Esophagus squamous epithelium (tissue), 5 donors: ENCODE measurements around the gene FAM174A. TPM values are rescaled to one million over a fixed set of nuclear protein-coding genes. Genes with fewer than 3 reads are reported as not detected.

ENCODE experiments used
- DNase-seq: peaks from one replicate; lab custom pipeline; 2025; lab: John Stamatoyannopoulos, UW
- H3K27ac ChIP-seq, 4 donors: fragments of 200-600 bp; sonication (generic); one replicate each; pipeline ENCODE4 v1.5.1; 2016 to 2019; ENCODE audit warnings: mild to moderate bottlenecking in 1 of 4
- H3K27me3 ChIP-seq, 4 donors: fragments of 200-600 bp; sonication (generic); 1 replicate in 3 of 4; 2 replicates in 1 of 4; pipeline versions ENCODE4 v1.5.1 to v1.6.0; 2017 to 2021; ENCODE audit warnings: antibody characterized with exemption in 1 of 4
- H3K36me3 ChIP-seq, 3 donors: fragments of 200-600 bp; sonication (generic); one replicate each; pipeline ENCODE4 v1.5.1; 2016 to 2019
- H3K4me1 ChIP-seq, 3 donors: fragments of 200-600 bp; sonication (generic); one replicate each; pipeline ENCODE4 v1.5.1; 2017 to 2019
- H3K4me3 ChIP-seq, 4 donors: fragments of 200-600 bp; sonication (generic); 1 replicate in 3 of 4; 2 replicates in 1 of 4; pipeline ENCODE4 v1.5.1; 2016 to 2019; ENCODE audit warnings: mild to moderate bottlenecking in 2 of 4, moderate library complexity in 1 of 4
- H3K9me3 ChIP-seq, 3 donors: fragments of 200-600 bp; sonication (generic); one replicate each; pipeline ENCODE4 v1.5.1; 2016 to 2019
- POLR2A ChIP-seq, 4 donors: fragments of 450-650 bp; IDR thresholded peaks; one replicate each; pipeline ENCODE4 v1.6.1; 2017; ENCODE audit warnings: antibody characterized with exemption in 4 of 4, mild to moderate bottlenecking in 4 of 4, moderate library complexity in 3 of 4
- WGBS, 2 donors: methylation state at CpG; one replicate each; pipeline ENCODE4 v1.1.5; 2018; 5-methylcytosine and 5-hydroxymethylcytosine counted together
- intact Hi-C: fragments of 100-400 bp; cut with DNase I; formaldehyde crosslinking; loops from one replicate; pipeline ENCODE4 v1.15.0; 2022
- total RNA-seq, 4 donors: library from RNA; depleted of rRNA; stranded (reverse); fragments of >200 nt; gene quantifications; one replicate each; pipeline ENCODE4 v1.1.0, GENCODE V29; 2016
- TF ChIP-seq, protein P1 (sequence below), 6 experiments: fragments of 450-650 bp in 4 of 6; fragments of 200-600 bp in 2 of 6; sonication (generic) in 2 of 6; IDR thresholded peaks; one replicate each; pipeline ENCODE4 v1.5.1; 2016 to 2019; ENCODE audit warnings: antibody characterized with exemption in 6 of 6, mild to moderate bottlenecking in 4 of 6, moderate library complexity in 4 of 6
- donor health status: DM: yes; HTN: yes; CAD: no.

The FAM174A gene
- total RNA-seq, 4 donors from 2014 or later: 24.0 to 49.7 (median 32.4) TPM

DNA sequence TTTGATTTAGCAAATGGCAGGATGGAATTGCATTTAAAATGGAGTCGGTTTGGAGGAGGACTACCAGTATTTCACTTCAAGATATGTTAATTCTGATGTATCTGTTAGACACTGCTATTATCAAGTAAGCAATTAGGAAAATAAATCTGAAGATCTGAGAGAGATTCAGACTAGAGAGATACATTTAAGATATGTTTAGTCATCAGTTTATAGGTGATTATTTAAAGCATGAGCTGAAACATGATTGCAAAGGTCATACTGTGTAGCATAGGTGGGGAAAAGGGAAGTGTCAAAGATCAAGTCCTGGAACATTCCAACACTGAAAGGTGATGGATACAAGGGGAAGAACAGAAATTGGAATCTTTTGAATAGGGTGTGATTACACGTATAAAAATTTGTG lies 79.1 kb downstream of the FAM174A start:
- TF ChIP-seq POLR2A (IDR thresholded peaks at IDR 0.05): no peak
- TF ChIP-seq, protein P1, sequence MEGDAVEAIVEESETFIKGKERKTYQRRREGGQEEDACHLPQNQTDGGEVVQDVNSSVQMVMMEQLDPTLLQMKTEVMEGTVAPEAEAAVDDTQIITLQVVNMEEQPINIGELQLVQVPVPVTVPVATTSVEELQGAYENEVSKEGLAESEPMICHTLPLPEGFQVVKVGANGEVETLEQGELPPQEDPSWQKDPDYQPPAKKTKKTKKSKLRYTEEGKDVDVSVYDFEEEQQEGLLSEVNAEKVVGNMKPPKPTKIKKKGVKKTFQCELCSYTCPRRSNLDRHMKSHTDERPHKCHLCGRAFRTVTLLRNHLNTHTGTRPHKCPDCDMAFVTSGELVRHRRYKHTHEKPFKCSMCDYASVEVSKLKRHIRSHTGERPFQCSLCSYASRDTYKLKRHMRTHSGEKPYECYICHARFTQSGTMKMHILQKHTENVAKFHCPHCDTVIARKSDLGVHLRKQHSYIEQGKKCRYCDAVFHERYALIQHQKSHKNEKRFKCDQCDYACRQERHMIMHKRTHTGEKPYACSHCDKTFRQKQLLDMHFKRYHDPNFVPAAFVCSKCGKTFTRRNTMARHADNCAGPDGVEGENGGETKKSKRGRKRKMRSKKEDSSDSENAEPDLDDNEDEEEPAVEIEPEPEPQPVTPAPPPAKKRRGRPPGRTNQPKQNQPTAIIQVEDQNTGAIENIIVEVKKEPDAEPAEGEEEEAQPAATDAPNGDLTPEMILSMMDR (IDR thresholded peaks at IDR 0.05): no peak
- intact Hi-C loops: no loop called here
- Histone ChIP-seq H3K27me3 (no peaks in the 10 kb centered on the region), H3K9me3 (no peaks in the 10 kb centered on the region), H3K4me1 (no peaks in the 10 kb centered on the region), H3K36me3 (no peaks in the 10 kb centered on the region), H3K27ac (no peak overlapping the region), H3K4me3 (no peak overlapping the region)
- DNase-seq: no peak
- WGBS, 2 donors: 77 to 91% methylated on average over 2 of the region's 2 CpGs

DNA sequence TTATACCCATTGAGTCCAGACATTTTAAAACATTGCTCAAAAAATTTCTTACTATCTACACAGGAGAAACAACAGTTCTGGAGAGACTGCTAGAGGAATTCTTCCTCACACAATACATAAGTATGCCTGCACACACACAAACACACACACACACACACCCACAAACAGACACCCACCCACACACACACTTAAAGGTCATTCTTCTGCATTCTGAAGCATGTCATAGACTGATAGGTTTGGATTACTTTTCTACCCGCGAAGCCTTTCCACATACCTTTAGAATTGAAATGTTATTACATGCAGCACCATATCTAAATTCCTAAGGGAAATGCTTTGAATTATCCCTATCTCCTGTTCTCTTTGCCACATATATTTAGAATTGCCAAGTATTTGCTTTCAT lies 80.2 kb downstream of the FAM174A start:
- H3K4me3 ChIP-seq: no peak overlapping the region
- DNase-seq: no peak
- H3K9me3 ChIP-seq: no peaks in the 10 kb centered on the region
- 43 to 56% methylated on average over 2 of the region's 2 CpGs for WGBS, 2 donors
- H3K36me3 ChIP-seq: no peaks in the 10 kb centered on the region
- TF ChIP-seq, protein P1 (IDR thresholded peaks at IDR 0.05): no peak
- no peak for TF ChIP-seq POLR2A (IDR thresholded peaks at IDR 0.05)
- H3K27me3 ChIP-seq: no peaks in the 10 kb centered on the region
- no peak overlapping the region for H3K27ac ChIP-seq
- intact Hi-C loops: no loop called here
- no peaks in the 10 kb centered on the region for H3K4me1 ChIP-seq

DNA sequence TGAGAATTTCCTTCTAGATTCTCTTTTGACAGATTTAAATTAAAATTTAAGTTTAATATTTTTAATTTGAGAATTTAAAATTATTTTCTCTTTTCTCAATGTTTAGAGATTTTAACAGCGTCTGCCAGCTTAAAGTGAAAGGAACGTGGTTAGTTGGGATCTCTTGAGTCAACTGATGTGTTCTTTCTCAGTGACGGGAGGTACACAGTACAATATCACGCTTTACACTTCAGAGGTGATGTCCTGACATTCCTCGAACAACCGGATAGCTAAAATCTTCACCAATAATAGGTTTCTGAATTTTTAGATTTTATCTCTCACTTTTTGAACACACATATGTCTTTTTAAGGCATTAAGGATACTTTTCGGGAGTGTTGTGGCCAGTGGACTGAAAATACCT lies 81.1 kb downstream of the FAM174A start:
- intact Hi-C loops: no loop called here

DNA sequence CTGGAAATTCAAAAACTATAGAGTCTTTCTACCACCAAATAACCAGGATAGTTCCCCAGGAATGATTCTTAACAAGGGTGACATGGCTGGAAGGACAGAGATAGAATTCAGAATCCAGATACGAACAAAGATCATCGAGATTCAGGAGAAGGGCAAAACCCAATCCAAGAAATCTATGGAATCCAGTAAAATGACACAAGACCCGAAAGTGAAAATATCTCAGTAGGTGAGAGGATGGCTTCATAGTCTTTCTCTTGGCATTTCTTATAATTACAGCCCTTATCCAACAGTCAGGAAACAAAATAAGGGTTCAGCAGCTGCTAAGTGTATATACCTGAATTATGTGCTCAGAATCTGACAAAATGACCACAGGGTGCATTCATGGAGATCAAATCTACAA lies 81.8 kb downstream of the FAM174A start:
- Histone ChIP-seq H3K36me3 (no peaks in the 10 kb centered on the region), H3K4me1 (no peaks in the 10 kb centered on the region), H3K27ac (no peak overlapping the region), H3K9me3 (no peaks in the 10 kb centered on the region), H3K27me3 (no peaks in the 10 kb centered on the region), H3K4me3 (no peak overlapping the region)
- intact Hi-C loops: no loop called here
- TF ChIP-seq POLR2A (IDR thresholded peaks at IDR 0.05): no peak
- TF ChIP-seq, protein P1 (IDR thresholded peaks at IDR 0.05): no peak
- 86 to 93% methylated on average over 3 of the region's 3 CpGs for WGBS, 2 donors
- DNase-seq: no peak

More for the DNA sequence above, 81.1 kb downstream of the FAM174A start:
- Histone ChIP-seq H3K36me3 (no peaks in the 10 kb centered on the region), H3K9me3 (no peaks in the 10 kb centered on the region), H3K27ac (no peak overlapping the region), H3K27me3 (no peaks in the 10 kb centered on the region), H3K4me3 (no peak overlapping the region), H3K4me1 (no peaks in the 10 kb centered on the region)
- TF ChIP-seq, protein P1 (IDR thresholded peaks at IDR 0.05): no peak
- TF ChIP-seq POLR2A (IDR thresholded peaks at IDR 0.05): no peak
- WGBS, 2 donors: 61 to 76% methylated on average over 7 of the region's 7 CpGs
- DNase-seq: no peak

DNA sequence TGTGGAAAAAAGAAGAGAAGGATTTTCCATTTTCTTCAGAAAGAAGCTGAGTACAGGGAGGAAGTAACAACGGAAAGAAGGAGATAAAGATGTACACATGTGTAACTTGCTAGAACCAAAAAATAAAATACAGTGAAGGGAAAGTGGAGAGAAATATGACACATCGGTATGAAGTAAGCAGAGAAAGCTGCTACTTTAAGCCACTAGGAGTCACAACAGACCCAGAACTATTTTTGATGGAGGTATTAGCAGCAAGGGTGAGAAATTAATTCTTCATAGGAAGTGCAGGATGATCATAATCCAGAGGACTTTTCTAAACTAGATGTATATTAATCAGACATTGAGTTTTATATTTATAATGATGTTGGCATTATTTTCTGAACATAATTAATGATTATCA lies 88.5 kb downstream of the FAM174A start:
- no peaks in the 10 kb centered on the region for H3K4me1 ChIP-seq
- H3K36me3 ChIP-seq: no peaks in the 10 kb centered on the region
- TF ChIP-seq, protein P1 (IDR thresholded peaks at IDR 0.05): peak in 5 of 6 experiments; percentile 20 to 54 (median 24)
- TF ChIP-seq POLR2A (IDR thresholded peaks at IDR 0.05): no peak
- 21 to 35% methylated on average over 2 of the region's 2 CpGs for WGBS, 2 donors
- intact Hi-C loops: no loop called here
- H3K27ac ChIP-seq: no peak overlapping the region
- H3K9me3 ChIP-seq: no peaks in the 10 kb centered on the region
- H3K27me3 ChIP-seq: no peaks in the 10 kb centered on the region
- H3K4me3 ChIP-seq: no peak overlapping the region
- DNase-seq: no peak
